Measurements from ENCODE around the gene KIAA1217.
"Not testable (repeated sequence)": the region's sequence is repeated elsewhere in the genome, so short reads cannot be mapped to it uniquely, and the experiment has no call there.

Gene KIAA1217

DNA sequence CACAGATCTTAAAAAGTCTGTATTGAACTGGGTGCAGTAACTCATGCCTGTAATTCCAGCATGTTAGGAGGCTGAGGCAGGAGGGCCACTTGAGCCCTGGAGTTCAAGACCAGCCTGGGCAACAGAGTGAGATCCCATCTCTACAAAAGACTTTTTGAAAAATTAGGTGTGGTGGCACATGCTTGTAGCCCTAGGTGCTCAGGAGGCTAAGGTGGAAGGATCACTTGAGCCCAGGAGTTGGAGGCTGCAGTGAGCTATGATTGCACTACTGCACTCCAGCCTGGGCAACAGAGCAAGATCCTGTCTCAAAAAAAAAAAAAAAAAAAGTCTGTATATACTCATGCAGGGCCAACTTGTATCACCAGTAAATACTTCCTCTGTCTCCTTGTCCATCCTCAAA lies 273.8 kb downstream of the KIAA1217 start:
- H3K36me3 ChIP-seq (ENCODE audit: insufficient read depth, low read length); H3K27me3 ChIP-seq (ENCODE audit: control insufficient read depth in 1 of 2, insufficient read depth in 2 of 2, low read length in 2 of 2); H3K9ac ChIP-seq (ENCODE audit: low read length); H3K9me3 ChIP-seq (ENCODE audit: low read length); H3K4me1 ChIP-seq (ENCODE audit: insufficient read depth, low read length); H3K27ac ChIP-seq (ENCODE audit: low read depth, low read length); H3K4me3 ChIP-seq (ENCODE audit: low read depth in 1 of 2, low read length in 2 of 2): not testable (repeated sequence)

DNA sequence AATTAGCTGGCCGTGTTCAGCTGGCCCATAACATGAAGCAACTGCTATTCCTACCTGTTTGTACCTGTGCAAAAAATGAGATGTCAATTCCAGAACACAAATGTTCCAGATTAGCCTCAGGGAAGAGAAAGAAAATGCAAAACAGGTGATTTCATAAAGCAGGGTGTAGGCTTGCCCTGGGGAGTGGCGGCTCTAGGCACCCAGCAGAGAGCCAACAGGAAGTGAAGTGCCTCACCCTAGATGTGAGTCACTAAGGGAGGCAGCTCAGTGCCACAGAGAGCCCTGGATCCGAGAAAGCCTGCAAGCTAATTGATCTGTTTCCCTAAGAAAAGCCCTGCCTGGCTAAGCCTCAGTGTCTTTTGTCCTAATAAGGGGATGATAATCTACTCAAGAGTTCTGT lies 274.8 kb downstream of the KIAA1217 start:
- Histone ChIP-seq H3K27me3 (ENCODE audit: control insufficient read depth in 1 of 2, insufficient read depth in 2 of 2, low read length in 2 of 2) (no peaks in the 10 kb centered on the region), H3K9ac (ENCODE audit: low read length) (no peak overlapping the region), H3K9me3 (ENCODE audit: low read length) (no peaks in the 10 kb centered on the region), H3K27ac (ENCODE audit: low read depth, low read length) (no peak overlapping the region), H3K4me3 (ENCODE audit: low read depth in 1 of 2, low read length in 2 of 2) (no peak overlapping the region), H3K36me3 (ENCODE audit: insufficient read depth, low read length) (no peaks in the 10 kb centered on the region), H3K4me1 (ENCODE audit: insufficient read depth, low read length) (no peaks in the 10 kb centered on the region)

DNA sequence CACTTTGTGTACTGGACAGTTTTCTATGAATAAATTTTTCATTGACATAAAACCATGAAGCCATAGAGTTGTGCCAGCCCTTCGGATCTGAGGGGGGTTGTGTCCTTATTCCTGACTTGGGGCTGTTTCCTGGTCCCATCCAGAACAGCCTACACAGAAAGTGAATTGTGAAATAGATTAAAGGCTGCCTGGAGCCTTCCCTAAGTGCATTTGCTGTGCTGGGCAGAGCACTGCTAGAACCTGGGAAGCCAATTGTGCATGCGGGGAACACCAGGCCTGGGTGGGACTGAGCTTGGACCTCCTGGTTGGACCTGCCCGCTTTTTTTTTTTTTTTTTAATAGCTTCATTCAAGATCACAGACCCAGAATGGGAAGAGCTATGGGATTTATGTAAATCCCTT lies 275.8 kb downstream of the KIAA1217 start:
- no peaks in the 10 kb centered on the region for H3K9me3 ChIP-seq (ENCODE audit: low read length)
- no peaks in the 10 kb centered on the region for H3K27me3 ChIP-seq (ENCODE audit: control insufficient read depth in 1 of 2, insufficient read depth in 2 of 2, low read length in 2 of 2)
- H3K9ac ChIP-seq (ENCODE audit: low read length) = no peak overlapping the region
- no peak overlapping the region for H3K27ac ChIP-seq (ENCODE audit: low read depth, low read length)
- no peak overlapping the region for H3K4me3 ChIP-seq (ENCODE audit: low read depth in 1 of 2, low read length in 2 of 2)
- H3K36me3 ChIP-seq (ENCODE audit: insufficient read depth, low read length) = no peaks in the 10 kb centered on the region
- H3K4me1 ChIP-seq (ENCODE audit: insufficient read depth, low read length) = no peaks in the 10 kb centered on the region

DNA sequence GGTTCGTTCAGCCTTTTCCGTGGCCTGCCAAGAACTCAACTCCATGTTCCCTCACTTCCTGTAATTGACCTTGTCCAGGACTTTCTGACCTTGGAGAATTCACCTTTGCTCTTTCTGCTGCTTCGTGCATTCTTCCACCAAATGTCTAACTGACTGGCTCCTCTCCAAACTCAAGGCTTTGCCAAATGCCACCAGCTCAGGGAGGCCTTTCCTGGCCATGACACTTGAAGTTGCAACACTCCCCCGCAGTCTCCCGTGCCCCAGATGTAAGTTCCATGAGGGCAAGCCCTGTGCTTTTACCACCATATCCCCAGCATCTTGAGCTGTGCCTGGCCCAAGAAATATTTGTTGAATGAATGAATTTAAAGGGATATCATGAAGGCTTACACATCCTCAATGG lies 276.4 kb downstream of the KIAA1217 start:
- H3K36me3 ChIP-seq (ENCODE audit: insufficient read depth, low read length) = no peaks in the 10 kb centered on the region
- no peak overlapping the region for H3K9ac ChIP-seq (ENCODE audit: low read length)
- no peak overlapping the region for H3K4me3 ChIP-seq (ENCODE audit: low read depth in 1 of 2, low read length in 2 of 2)
- no peak overlapping the region for H3K27ac ChIP-seq (ENCODE audit: low read depth, low read length)
- no peaks in the 10 kb centered on the region for H3K27me3 ChIP-seq (ENCODE audit: control insufficient read depth in 1 of 2, insufficient read depth in 2 of 2, low read length in 2 of 2)
- no peaks in the 10 kb centered on the region for H3K9me3 ChIP-seq (ENCODE audit: low read length)
- no peaks in the 10 kb centered on the region for H3K4me1 ChIP-seq (ENCODE audit: insufficient read depth, low read length)

DNA sequence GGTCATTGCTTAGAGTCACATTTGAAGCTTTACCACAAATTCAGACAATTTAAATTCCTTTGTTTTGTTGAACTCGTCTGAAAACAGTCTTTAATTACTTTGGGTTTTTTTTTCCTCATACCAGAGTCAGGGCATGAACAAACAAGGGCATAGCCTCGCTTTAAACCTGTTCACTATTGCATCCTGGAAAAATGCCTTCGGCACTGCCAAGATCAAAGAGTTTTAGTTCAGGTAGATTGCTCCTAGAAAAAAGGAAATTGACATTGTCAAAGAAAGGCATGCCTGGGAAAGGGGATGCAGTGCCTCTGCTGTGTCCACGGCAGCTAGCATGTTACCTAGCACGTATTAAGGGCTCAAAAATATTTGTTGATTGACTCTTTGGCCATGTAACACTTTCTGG lies 279.7 kb downstream of the KIAA1217 start:
- Histone ChIP-seq H3K9me3 (ENCODE audit: low read length) (no peaks in the 10 kb centered on the region), H3K4me1 (ENCODE audit: insufficient read depth, low read length) (no peaks in the 10 kb centered on the region), H3K9ac (ENCODE audit: low read length) (no peak overlapping the region), H3K36me3 (ENCODE audit: insufficient read depth, low read length) (no peaks in the 10 kb centered on the region), H3K27me3 (ENCODE audit: control insufficient read depth in 1 of 2, insufficient read depth in 2 of 2, low read length in 2 of 2) (no peaks in the 10 kb centered on the region), H3K27ac (ENCODE audit: low read depth, low read length) (no peak overlapping the region), H3K4me3 (ENCODE audit: low read depth in 1 of 2, low read length in 2 of 2) (no peak overlapping the region)

DNA sequence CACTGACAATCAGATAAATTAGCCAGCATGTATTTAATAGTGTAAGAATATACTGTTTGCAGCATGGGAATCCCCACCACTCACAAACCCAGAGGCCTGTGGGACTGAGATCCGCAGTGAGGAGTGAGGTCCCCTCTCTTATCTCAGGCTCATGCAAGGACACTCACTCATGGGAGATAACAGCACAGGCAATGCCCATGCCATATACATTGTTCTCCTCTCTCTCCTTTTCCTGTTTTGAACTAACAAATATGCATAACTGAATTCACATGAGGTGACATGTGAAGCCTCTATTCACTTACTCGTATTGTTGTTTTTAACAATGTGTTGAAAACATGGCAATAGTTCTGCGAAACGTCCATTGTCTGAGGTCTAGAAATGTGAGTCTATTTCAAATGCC lies 284.2 kb downstream of the KIAA1217 start:
- Histone ChIP-seq H3K4me1 (ENCODE audit: insufficient read depth, low read length) (no peaks in the 10 kb centered on the region), H3K9ac (ENCODE audit: low read length) (no peak overlapping the region), H3K4me3 (ENCODE audit: low read depth in 1 of 2, low read length in 2 of 2) (no peak overlapping the region), H3K36me3 (ENCODE audit: insufficient read depth, low read length) (no peaks in the 10 kb centered on the region), H3K9me3 (ENCODE audit: low read length) (no peaks in the 10 kb centered on the region), H3K27me3 (ENCODE audit: control insufficient read depth in 1 of 2, insufficient read depth in 2 of 2, low read length in 2 of 2) (no peaks in the 10 kb centered on the region), H3K27ac (ENCODE audit: low read depth, low read length) (no peak overlapping the region)

DNA sequence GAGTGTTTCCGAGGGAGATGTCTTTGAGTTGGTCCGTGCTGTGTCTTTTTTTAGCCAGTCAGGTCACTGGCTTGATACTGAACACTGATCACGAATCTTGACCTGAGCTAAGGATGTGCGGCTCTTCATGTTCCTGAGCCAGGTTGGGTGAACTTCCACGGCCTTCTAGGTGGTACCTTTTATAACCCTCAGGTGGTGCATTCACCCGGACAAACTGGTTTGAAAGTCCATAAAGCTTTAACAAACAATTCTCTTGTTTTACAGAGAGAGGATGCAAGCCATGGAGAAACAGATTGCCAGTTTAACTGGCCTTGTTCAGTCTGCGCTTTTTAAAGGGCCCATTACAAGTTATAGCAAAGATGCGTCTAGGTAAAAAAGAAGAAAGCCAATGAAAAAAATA lies 285.3 kb downstream of the KIAA1217 start:
- no peak overlapping the region for H3K4me3 ChIP-seq (ENCODE audit: low read depth in 1 of 2, low read length in 2 of 2)
- no peak overlapping the region for H3K27ac ChIP-seq (ENCODE audit: low read depth, low read length)
- H3K9me3 ChIP-seq (ENCODE audit: low read length) = no peaks in the 10 kb centered on the region
- no peaks in the 10 kb centered on the region for H3K36me3 ChIP-seq (ENCODE audit: insufficient read depth, low read length)
- H3K27me3 ChIP-seq (ENCODE audit: control insufficient read depth in 1 of 2, insufficient read depth in 2 of 2, low read length in 2 of 2) = no peaks in the 10 kb centered on the region
- H3K9ac ChIP-seq (ENCODE audit: low read length) = no peak overlapping the region
- no peaks in the 10 kb centered on the region for H3K4me1 ChIP-seq (ENCODE audit: insufficient read depth, low read length)

DNA sequence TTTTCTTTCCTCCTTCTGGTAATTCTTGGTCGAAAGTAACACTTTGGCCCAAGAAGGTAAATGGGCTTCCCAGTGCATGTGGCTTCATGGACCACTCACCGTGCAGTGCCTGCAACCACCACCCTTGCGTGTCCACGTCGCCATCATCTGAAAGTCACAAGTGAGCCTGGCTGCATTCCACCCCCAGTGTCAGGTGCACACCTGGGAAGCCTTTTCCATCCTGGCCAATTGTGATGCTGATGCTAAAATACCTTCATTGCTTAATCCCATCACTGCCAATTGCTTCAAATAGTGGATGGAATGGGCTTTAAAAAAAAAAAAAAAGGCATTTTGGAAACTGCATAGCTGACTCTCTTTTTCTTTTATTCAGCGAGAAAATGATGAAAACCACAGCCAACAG lies 285.8 kb downstream of the KIAA1217 start:
- H3K27me3 ChIP-seq (ENCODE audit: control insufficient read depth in 1 of 2, insufficient read depth in 2 of 2, low read length in 2 of 2) = no peaks in the 10 kb centered on the region
- H3K4me1 ChIP-seq (ENCODE audit: insufficient read depth, low read length) = no peaks in the 10 kb centered on the region
- H3K9me3 ChIP-seq (ENCODE audit: low read length) = no peaks in the 10 kb centered on the region
- no peaks in the 10 kb centered on the region for H3K36me3 ChIP-seq (ENCODE audit: insufficient read depth, low read length)
- no peak overlapping the region for H3K4me3 ChIP-seq (ENCODE audit: low read depth in 1 of 2, low read length in 2 of 2)
- no peak overlapping the region for H3K9ac ChIP-seq (ENCODE audit: low read length)
- no peak overlapping the region for H3K27ac ChIP-seq (ENCODE audit: low read depth, low read length)

DNA sequence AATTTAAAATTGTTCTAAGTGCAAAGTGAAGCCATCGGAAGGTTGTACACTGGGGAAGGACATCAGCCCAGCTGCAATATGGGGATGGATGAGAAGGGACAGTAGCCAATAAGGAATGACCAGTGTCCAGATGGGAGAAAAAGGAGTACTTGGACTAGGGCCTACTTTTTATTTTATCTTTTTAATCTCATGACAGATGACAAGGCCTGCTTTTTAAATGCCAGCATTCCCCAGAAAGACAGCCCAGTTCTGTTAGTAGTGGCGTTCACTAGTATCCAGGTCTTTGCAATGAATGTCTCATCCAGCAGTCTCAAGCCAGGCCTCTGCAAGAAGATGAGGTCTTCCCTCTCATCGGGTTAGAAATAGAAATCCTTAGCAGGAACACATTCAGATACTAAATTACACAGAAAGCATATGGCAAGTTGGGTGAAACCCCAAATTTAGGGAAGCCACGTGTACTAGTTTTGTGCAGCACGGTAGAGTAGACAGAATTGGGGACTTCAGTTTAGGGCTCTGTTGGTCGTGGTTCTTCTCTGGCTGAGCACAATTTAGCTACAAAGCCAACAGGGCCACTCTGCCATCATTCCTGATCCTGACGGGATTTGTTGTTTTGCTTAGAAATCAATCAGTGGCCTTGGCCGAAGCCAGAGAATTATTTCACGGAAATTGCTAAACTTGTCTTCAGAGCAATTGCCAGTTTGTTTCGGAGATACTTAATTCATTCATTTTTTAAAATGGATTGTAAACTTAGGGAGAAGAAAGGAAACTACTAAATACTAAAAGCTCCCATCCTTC lies 286.9 kb downstream of the KIAA1217 start:
- no peaks in the 10 kb centered on the region for H3K27me3 ChIP-seq (ENCODE audit: control insufficient read depth in 1 of 2, insufficient read depth in 2 of 2, low read length in 2 of 2)
- H3K4me3 ChIP-seq (ENCODE audit: low read depth in 1 of 2, low read length in 2 of 2) = no peak overlapping the region
- no peaks in the 10 kb centered on the region for H3K9me3 ChIP-seq (ENCODE audit: low read length)
- no peak overlapping the region for H3K9ac ChIP-seq (ENCODE audit: low read length)
- H3K27ac ChIP-seq (ENCODE audit: low read depth, low read length) = no peak overlapping the region
- no peaks in the 10 kb centered on the region for H3K4me1 ChIP-seq (ENCODE audit: insufficient read depth, low read length)
- no peaks in the 10 kb centered on the region for H3K36me3 ChIP-seq (ENCODE audit: insufficient read depth, low read length)

DNA sequence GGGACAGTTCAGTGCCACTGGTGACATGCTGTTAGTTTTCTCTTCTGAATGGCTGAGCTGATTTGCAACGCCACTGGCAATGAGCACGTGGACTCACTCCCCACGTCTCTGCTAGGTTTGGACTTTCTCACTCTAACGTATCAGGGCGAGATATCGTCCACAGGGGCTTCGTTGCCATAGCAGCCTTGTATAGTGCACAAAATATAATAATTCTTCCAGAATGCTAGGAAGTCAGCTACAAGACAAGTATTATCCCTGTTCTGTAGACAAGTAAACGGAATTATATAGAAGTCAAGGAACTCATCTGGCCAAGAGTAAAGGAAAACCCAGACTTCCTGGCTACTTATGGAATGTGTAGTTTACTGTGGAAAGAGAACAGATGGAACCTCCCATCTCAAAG lies 288.0 kb downstream of the KIAA1217 start:
- no peaks in the 10 kb centered on the region for H3K27me3 ChIP-seq (ENCODE audit: control insufficient read depth in 1 of 2, insufficient read depth in 2 of 2, low read length in 2 of 2)
- H3K4me1 ChIP-seq (ENCODE audit: insufficient read depth, low read length) = no peaks in the 10 kb centered on the region
- no peak overlapping the region for H3K27ac ChIP-seq (ENCODE audit: low read depth, low read length)
- no peak overlapping the region for H3K9ac ChIP-seq (ENCODE audit: low read length)
- no peak overlapping the region for H3K4me3 ChIP-seq (ENCODE audit: low read depth in 1 of 2, low read length in 2 of 2)
- H3K9me3 ChIP-seq (ENCODE audit: low read length) = no peaks in the 10 kb centered on the region
- H3K36me3 ChIP-seq (ENCODE audit: insufficient read depth, low read length) = no peaks in the 10 kb centered on the region

DNA sequence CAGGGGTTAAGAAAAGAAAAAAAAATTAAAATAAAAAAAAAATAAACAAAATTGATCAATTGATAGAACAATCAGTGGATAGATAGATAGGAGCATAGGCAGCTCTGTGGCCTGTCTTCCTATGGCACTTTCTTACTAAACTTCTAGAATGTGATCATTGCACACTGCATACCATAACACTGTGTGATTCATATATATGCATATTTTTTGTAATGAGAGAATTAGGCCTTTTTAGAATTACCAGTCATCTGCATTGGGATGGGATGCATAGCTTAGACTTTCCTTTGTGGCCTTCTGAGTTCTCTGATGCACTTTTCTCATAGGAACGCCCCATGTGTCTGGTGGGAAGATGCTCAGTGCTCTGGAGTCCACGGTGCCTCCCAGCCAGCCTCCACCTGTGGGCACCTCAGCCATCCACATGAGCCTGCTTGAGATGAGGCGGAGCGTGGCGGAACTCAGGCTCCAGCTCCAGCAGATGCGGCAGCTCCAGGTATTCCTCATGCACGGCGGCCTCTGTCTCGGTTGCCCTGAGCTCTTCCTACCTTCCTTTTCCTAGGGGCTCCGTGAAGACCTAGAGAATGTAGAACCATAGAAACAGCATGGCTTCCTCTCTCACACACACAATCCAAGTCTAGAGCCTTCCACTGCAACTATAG lies 292.2 kb downstream of the KIAA1217 start:
- Histone ChIP-seq H3K9me3 (ENCODE audit: low read length) (no peaks in the 10 kb centered on the region), H3K36me3 (ENCODE audit: insufficient read depth, low read length) (peaks cover 11% of the 10 kb centered on the region), H3K27ac (ENCODE audit: low read depth, low read length) (no peak overlapping the region), H3K9ac (ENCODE audit: low read length) (no peak overlapping the region), H3K4me3 (ENCODE audit: low read depth in 1 of 2, low read length in 2 of 2) (no peak overlapping the region), H3K4me1 (ENCODE audit: insufficient read depth, low read length) (no peaks in the 10 kb centered on the region), H3K27me3 (ENCODE audit: control insufficient read depth in 1 of 2, insufficient read depth in 2 of 2, low read length in 2 of 2) (no peaks in the 10 kb centered on the region)

DNA sequence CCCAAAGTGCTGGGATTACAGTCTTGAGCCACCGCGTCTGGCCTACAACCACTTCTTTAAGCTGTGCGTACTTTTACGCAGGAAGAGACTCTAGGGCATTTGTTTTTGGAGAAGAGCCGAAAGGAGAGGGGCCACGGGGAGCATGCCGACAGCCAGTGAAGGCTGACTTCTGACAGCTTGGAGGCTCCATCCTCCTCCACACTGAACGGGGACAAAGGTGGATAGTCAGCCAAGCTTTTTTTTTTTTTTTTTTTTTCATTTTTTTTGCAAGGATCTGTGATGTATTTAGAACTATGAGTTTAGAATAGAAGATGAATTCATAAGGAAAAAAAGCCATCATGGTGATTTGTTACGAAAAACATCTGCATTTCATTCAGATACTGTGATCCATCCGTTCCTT lies 293.1 kb downstream of the KIAA1217 start:
- Histone ChIP-seq H3K9me3 (ENCODE audit: low read length) (no peaks in the 10 kb centered on the region), H3K9ac (ENCODE audit: low read length) (no peak overlapping the region), H3K36me3 (ENCODE audit: insufficient read depth, low read length) (peaks cover 11% of the 10 kb centered on the region), H3K4me3 (ENCODE audit: low read depth in 1 of 2, low read length in 2 of 2) (no peak overlapping the region), H3K27ac (ENCODE audit: low read depth, low read length) (no peak overlapping the region), H3K27me3 (ENCODE audit: control insufficient read depth in 1 of 2, insufficient read depth in 2 of 2, low read length in 2 of 2) (no peaks in the 10 kb centered on the region), H3K4me1 (ENCODE audit: insufficient read depth, low read length) (no peaks in the 10 kb centered on the region)

All from muscle layer of colon (tissue), 2 donors.